ENCODE data around the gene IFI35.
A peak's percentile ranks its signal among the peaks of the same experiment; 100 is the strongest.
"Not testable (repeated sequence)": the region's sequence is repeated elsewhere in the genome, so short reads cannot be mapped to it uniquely, and the experiment has no call there.

IFI35 gene
- 16.0 to 26.2 (median 17.6) reads per million in 3 experiments for total RNA-seq

DNA sequence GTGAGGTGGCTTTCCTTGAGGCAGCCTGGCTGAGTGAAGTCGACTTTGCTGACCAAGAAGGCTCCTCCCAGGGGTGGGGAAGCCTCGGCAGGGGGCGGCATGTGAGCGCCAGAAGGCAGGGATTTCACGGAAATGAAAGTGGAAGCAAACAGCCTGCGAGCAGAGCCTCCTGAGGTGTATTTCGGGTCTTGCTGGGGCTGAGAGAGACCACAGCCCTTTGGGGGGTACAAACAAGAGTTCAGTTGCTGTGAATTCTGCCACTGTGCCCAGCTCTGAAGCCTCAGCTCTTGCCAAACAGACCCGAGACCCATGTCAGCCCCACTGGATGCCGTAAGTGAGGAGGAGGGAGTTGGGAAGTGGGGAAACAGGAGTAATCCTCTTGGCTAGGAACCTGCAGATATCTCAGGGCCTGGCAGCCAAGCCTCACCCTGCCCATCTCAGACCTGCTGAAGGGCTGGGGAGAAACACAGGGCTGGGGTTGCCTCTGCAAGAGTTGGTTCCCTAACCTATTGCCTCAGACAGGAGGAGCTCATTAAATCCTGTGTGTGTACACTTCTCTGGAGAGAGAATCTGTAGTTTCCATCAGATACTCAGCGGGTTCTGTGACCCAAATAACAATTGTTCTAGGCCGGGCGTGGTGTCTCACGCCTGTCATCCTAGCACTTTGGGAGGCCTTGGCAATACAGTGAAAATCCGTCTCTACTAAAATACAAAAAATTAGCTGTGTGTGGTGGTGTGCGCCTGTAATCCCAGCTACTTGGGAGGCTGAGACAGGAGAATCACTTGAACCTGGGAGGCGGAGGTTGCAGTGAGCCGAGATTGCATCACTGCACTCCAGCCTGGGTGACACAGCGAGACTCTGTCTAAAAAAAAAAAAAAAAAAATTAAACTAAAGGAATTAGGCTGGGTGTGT lies at the start of gene IFI35:
IFI35 (plus strand) TSS at position 146 of the 913 bp plus-strand sequence; CDS start at position 310, 164 bp downstream.
- peak; percentile 81 for DNase-seq

DNA sequence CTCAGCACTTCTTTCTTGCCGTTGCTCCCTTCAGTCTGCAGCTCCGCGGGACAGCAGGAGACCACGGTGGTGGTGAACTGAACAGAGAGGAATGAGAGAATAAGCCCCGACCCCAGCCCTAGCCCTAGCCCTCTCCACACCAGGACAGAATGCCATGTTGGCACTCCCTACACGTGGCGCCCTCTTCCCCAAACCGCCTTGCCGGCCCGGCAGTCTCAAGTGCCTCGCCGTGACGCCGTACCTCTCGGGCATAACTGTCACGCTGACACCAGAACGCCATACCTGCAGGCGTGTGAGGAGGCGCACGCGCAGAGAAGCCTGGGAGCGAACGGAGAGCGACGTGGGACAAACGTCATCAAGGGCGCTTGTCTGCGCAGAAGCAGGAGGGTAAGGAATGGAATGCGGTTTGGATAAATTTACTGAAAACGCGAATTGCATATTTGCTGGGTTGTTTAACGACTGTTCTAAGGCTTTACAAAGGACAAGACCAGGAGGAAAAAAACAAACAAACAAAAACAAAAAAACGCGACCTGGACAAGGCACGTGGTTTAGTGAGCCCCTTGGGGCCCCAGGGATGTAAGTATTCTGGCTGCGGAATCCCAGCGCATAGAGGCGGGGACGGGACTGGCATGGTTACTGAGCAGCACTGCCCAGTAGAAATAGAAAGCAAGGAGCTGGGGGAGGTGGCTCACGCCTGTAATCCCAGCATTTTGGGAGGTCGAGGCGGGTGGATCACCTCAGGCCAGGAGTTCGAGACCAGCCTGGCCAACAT lies 42.2 kb upstream of the IFI35 start, which contains the start of gene AARSD1:
AARSD1 (minus strand) TSS at position 294 of the 772 bp plus-strand sequence; CDS start at position 280, 14 bp downstream.
- peak; percentile 90 for DNase-seq

DNA sequence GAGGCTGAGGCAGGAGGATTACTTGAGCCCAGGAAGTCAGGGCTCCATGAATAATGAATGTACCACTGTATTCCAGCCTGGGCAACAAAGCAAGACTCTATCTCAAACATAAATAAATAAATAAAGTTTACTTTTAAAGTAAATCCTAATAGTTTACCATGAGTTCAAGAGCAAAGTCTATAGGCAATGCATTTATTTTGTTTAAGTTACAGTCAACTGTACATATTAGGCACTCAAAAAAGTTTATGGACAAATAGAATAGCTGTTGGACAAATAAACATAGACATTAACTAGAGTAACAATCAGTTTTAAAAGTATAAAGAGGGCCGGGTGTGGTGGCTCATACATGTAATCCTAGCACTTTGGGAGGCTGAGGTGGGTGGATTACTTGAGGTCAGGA lies 38.7 kb upstream of the IFI35 start:
- no peak for DNase-seq

DNA sequence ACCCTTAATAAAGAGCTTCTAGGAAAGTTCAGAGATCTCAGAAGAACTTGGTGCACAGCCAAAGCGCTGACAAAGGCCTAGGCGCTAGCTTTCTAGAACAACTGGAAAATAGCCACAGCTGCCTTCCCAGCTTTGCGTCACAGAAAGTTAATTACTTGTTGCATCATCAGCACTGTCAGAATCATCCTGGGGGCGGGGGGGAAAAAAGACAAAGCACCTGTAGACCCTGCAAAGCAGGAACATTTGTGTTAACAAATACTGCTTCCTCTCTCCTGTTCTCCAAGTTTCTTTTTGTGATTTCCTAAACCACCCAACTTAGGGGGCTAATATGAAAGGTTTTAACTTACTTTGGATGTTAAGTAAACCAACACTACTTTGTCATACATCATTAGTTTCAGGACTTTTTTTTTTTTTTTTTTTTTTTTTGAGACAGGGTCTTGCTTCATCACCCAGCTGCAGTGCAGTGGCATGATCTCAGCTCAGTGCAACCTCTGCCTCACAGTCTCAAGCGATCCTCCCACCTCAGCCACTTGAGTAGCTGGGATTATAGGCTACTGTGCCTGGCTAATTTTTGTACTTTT lies 37.5 kb upstream of the IFI35 start:
- DNase-seq: no peak

DNA sequence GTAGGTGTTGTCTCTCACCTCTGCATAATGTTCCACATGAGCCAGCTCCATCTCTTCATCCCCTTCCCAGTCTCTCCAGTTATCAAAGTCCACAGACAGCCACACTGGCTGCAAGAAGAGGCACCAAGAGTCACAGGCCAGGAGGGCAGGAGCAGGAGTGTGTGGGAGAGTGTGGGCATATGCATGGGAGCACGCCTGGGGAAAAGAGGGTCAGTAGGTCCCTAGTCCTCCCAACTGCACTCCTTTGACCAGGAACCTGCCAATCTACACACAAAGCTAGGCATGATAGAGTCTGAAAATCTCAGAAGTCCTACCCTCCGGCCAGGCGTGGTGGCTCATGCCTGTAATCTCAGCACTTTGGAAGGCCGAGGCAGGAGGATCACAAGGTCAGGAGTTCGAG lies 35.0 kb upstream of the IFI35 start:
- DNase-seq: no peak

DNA sequence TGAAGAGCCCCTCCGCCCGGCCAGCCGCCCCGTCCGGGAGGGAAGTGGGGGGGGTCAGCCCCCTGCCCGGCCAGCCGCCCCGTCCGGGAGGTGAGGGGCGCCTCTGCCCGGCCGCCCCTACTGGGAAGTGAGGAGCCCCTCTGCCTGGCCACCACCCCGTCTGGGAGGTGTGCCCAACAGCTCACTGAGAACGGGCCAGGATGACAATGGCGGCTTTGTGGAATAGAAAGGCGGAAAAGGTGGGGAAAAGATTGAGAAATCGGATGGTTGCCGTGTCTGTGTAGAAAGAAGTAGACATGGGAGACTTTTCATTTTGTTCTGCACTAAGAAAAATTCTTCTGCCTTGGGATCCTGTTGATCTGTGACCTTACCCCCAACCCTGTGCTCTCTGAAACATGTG lies 33.3 kb upstream of the IFI35 start:
- DNase-seq: not testable (repeated sequence)

DNA sequence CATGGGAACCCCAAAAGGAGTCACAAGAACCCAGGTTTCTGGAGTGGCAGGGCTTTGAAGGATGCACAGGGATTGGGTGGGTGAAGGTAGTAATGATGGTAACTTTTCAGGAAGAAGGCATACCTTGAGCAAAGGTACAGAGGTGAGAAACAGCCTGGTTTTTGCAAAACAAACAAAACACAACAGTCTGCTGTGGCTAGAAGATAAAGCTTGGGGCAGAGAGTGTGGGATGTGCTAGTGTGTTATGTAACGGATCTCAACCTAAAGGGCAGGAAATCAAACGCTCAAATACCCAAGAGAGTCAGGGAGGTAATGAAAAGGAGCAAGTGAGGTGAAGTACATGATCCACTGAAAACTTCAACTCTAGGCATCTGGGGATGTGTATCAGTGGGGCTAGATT lies 31.3 kb upstream of the IFI35 start:
- no peak for DNase-seq

DNA sequence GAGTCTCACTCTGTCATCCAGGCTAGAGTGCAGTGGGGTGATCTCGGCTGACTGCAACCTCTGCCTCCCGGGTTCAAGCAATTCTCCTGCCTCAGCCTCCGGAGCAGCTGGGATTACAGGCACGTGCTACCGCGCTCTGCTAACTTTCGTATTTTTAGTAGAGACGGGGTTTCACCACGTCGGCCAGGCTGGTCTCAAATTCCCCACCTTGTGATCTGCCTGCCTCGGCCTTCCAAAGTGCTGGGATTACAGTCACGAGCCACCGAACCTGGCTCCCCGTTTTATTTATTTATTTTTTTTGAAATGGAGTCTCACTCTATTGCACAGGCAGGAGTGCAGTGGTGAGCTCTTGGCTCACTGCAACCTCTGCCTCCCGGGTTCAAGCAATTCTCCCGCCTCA lies 30.9 kb upstream of the IFI35 start:
- DNase-seq: not testable (repeated sequence)

DNA sequence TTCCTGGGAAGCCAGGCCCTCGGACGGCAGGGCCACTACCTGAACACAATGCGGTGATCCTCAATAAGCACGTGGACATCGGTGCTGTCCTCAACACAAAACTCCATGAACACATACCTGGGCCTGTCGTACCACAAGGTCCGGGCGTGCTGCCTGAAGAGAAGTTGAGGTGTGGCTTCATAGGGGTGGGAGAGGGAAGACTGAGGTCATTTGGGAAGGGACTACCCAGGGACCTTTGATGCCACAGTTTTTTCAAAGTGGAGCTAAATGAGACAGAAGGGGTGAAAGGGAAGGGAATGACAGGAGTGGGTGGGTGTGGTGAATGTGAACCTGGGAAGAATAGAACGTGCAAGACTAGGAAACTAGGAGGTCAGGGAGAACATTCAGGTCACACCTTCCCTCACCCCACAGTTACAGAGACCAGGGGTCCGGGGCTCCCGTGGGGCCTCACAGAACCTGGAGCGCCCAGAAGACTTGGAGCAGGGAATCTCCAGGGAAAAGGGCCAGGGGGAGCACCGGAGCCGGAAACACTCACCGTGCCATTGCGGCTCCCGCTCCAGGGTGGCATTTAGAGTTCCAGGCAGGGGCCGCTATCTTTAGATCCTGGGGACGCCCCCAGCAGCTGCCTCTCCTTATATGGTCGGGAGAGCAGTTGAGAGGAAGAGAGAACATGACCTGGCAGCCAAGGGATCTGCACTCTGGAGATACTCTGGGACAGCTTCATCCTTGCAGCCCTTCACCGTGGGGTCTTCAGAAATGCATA lies 26.9 kb upstream of the IFI35 start, which contains the start of gene PTGES3L:
PTGES3L (minus strand) TSS at position 570 of the 763 bp plus-strand sequence; CDS start at position 543, 27 bp downstream.
- DNase-seq: no peak

DNA sequence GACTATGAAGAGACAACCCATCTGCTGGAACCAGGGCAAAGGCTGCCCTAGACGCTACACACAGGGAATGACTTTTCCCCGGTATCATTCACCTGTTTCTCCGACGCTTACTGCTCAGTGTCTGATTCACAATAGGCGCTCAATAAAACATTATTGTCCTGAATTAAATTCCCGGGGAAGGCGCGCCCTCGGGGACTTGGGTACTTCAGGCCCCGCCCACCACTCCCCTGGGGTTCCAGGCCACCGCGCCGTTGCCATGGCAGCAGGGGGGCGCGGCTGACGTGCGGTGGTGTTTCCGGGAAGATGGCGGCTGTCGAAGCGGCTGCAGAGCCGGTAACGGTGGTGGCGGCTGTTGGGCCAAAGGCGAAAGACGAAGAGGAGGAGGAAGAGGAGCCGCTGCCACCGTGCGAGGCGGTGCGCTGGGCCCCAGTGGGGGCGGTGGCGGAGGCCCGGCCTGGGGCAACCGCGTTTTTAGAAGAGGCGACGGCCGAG lies 26.3 kb upstream of the IFI35 start, which contains the start of gene RUNDC1:
RUNDC1 (plus strand) TSS at position 292 of the 492 bp plus-strand sequence; CDS start at position 304, 12 bp downstream.
- peak; percentile 85 for DNase-seq

DNA sequence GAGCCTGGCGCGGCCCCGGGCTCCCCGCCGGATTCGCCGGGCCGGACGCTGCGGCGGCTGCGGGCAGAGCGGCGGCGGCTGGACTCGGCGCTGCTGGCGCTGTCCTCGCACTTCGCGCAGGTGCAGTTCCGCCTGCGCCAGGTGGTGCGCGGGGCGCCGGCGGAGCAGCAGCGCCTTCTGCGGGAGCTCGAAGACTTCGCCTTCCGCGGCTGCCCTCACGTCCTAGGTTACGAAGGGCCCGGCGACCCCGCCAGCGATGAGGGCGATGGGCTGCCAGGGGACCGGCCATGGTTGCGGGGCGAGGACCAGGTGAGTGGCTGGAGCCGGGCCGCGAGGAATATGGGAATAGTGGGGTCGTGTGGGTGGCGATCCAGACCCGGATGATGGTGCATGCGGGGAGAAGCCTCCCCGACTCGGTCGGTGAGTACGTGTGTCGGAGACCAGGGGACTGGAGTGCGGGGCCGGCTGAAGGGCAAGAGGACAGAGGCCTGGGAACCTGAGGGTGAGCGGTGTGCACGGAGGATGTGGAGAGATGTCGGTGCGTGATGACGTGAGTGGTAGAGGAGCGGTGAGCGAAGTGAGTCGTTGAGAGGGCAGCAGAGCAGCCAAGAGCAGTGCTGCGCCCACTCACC lies 25.7 kb upstream of the IFI35 start:
- peak; percentile 57 for DNase-seq

DNA sequence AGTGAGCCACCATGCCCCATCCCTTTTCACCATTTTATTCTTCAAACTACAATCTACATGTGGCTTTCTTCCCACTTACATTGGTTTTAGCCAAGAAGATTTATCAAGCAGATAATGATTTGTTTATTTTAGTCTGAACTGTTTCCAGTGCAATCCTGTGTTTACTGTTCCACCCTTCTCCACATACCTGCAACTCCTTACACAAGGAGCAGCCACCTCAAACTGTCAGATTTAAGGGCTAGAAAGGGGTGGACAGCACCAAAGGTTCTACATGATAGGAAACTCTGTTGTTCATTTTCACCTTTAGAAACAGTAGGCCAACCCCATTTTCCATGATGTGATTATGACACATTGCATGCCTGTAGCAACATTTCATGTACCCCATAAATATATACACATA lies 24.3 kb upstream of the IFI35 start:
- no peak for DNase-seq

DNA sequence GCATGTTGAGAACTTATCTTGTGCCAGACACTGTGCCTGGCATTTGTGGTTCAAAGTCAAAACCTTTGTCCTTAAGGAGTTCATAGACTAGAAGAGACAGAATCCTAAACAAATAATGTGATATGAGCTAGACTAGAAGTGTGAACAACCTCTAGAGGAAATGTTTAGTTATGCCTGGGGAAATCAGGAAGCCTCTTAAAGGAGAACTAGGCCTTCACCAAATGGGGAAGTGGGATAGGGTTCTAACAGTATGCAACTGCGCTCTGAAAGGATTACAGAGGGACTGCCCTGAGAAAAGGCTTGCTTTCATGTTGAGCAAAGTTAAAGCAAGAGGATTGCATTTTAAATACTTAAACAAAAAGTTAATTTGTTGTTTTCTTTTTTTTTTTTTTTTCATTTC lies 21.4 kb upstream of the IFI35 start:
- no peak for DNase-seq

DNA sequence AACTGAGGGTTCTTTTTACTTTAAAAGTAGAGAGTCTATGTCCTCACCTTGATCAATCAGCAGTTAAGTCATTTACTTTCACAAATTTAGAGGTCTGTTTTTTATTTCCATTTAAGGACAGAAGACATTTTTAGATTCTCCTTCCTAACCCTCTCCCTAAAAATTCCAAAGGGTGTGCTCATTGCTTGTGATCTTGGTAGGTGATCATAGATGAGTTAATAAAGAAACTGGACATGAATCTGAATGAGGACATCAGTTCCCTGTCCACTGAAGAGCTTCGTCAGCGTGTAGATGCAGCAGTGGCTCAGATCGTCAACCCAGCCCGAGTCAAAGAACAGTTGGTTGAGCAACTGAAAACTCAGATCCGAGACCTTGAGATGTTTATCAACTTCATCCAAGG lies 17.4 kb upstream of the IFI35 start:
- no peak for DNase-seq

DNA sequence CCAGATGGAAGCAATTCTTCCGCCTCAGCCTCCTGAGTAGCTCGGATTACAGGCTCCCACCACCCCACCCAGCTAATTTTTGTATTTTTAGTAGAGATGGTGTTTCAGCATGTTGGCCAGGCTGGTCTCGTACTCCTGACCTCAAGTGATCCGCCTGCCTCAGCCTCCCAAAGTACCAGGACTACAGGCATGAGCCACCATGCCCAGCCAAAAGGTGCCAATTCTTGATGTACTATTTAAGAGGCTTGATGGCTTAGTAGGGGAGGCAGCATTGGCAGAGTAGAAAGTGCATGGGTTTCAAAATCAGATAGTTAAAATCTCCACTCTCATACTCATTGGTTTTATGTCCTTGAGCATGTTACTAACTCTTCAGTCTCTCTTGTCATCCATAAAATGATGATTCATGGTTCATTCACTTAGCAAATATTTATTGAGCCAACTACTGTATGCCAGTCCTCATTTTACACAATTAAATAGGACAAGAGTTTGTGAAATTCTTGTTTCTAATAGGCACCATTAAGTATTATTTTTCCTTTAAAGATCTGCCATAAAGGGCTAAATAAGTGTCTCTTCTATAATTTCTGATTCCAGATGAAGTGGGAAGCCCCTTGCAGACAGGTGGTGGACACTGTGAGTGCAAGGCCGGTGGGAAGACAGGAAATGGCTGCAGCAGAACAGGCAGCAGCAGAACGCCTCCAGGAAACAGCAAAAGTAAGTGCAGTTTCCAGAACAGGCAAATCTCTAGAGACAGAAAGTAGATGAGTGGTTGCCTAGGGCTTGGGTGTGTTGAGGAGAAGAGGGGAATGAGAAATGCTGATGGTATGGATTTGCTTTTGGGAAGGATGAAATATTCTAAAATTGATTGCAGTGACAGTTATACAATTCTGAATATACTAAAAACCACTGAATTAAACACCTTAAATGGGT lies 16.6 kb upstream of the IFI35 start:
- no peak for DNase-seq

DNA sequence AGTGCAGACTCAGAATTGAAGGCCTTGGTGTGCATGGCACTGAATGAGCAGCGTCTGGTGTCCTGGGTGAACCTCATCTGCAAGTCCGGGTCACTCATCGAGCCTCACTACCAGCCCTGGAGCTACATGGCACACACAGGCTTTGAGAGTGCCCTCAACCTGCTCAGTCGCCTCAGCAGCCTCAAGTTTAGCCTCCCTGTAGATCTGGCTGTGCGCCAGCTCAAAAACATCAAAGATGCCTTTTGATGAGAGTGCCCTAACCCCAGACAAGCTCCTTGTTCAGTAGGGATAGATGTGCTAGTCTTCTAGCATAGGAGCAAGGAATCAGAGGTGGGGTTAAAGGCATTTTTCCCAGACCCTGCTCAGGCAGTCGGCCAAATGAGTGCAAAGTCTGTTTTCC lies 15.1 kb upstream of the IFI35 start:
- DNase-seq: no peak

DNA sequence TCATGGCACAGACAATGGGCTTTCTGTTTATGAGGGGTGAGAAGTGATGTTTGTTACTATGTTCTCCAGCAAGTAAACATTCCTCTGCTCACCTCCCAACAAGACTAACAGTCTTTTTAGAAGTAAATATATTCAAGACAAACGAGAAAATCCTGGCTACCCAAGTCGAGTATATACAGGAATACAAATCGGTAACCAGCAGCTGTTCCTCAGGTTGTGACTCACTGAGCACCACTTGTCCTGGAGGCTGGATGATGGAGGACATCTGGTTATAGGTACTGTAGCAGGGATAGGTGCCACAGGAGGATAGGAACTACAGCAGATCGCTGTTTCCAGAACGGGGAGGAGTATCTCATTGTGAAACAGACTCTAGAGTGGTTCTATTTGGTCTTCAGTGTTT lies 13.7 kb upstream of the IFI35 start:
- no peak for DNase-seq

DNA sequence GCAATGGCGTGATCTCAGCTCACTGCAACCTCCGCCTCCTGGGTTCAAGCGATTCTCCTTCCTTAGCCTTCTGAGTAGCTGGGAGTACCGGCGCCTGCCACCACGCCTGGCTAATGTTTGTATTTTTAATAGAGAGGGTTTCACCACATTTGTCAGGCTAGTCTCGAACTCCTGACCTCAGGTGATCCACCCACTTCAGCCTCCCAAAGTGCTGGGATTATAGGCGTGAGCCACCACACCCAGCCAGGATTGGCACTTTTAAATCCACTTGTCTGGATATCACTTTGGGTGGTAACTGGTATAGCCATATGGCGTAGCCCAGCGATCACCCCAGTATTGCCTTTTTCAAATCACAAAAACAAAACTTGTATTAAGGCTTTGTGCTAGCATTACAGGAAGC lies 12.7 kb upstream of the IFI35 start:
- DNase-seq: not testable (repeated sequence)

DNA sequence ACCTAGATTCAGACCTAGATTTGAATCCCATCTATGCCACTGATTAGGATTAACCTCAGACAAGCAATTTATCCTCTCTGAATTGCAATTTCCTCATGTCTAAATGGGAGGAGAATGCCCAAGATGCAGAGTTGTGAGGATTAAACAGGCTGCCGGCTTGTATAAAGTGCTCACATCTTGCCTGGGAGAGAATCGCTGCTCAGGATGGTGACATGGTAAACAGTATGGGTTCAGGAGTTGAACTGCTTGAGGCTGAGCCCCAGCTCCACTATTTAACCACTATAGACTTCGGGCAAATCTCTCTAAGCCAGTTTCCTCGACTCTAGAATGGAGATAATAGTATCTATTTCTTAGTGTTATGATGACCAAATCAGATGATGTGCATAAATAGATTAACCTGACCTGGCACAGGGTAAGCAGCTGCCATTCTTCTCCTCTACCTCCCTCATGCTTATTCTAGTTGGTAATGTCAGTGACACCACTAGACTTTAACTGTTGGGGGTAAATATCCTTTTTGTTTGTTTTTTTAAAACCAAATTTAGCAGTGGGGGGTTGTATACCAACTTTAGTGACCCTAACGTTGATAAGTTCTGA lies 9.1 kb upstream of the IFI35 start:
- DNase-seq: no peak

Data from central memory CD4-positive, alpha-beta T cell (primary cell).